Islet precursor cell (in vitro differentiated cells): Measurements from ENCODE around the gene SLC10A6.

Experiments used
- DNase-seq: peaks from one replicate; pipeline ENCODE4 v3.0.0-alpha.2; 2018

SLC10A6 gene

GRCh38 chr4:86846921-86847320, 2.3 kb downstream of the SLC10A6 start:
- DNase-seq: no peak

DNA sequence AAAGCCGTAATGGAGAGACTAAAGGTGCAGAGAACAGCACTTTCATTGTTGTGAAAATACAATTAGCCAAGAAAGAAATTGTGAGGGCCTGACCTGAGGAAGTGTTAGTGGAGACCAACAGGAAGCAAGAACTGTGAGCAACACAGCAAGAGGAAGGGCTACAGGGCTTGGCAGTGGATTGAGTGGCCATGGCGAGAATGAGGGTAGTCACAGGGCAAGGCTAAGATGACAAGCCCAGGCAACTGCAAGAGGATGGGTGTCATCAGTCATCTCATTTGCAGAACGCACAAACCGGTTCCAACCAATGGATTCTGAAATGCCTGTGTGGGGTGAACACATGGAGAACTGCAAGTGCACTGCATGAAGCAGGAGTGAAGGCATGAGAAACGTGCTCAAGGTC, 3.6 kb downstream of the SLC10A6 start:
- no peak for DNase-seq

- DNase-seq: no peak
Observed at GRCh38 chr4:86841309-86841708, 7.9 kb downstream of the SLC10A6 start.

DNA sequence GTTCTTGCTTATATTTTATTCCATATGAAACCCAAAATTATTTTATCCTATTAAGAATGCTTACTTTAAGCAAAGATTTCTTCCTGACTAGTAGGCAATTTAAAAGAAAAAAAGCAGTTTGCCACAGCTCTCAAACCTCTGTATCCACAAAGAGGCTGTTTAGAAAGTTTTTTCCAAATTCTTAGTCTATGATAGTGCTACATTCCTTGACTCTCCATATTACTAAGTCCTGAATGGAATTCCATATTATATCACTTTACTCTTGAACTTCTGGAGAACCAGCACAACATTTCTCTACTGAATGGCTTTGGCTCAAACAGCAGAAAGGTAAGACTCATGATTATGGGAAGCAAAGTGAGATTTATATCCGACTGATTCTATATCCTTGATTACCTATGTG, 8.3 kb downstream of the SLC10A6 start:
- DNase-seq: no peak

DNA sequence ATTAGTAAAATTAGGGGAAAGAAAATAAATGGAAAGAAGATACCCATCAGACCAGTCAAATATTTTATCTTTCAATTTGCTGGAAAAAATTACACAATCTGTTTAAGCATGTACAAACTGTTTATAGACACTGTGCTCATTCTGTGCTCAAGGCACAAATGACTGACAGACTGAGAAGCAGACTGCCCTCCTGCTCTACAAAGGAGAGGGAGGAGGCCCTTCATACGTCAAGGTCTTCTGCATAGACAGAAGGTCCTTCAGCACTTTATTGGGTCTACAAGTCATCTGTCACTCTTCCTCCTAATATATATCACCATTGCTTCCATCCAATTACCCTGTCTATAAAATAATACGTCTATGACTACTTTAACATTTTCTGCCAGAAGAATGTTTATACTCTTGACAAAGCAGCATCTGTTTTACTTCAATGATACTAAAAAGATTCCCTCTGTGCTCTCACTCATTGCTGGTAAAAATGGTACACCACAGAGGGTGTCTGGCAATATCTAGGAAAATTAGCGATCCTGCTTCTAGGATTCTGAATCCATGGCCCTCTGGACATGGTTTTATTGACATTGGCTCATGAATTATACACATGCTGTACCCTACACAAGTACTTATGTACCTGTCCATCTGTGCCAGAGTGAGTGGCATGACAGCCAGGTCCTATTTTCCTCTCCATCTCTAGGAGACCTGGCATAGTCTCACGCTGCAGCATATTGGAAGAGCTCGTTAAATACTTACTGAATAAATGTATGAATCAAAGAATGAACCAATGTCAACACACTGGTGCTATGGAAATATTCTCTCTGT, 11.3 kb downstream of the SLC10A6 start:
- no peak for DNase-seq

DNA sequence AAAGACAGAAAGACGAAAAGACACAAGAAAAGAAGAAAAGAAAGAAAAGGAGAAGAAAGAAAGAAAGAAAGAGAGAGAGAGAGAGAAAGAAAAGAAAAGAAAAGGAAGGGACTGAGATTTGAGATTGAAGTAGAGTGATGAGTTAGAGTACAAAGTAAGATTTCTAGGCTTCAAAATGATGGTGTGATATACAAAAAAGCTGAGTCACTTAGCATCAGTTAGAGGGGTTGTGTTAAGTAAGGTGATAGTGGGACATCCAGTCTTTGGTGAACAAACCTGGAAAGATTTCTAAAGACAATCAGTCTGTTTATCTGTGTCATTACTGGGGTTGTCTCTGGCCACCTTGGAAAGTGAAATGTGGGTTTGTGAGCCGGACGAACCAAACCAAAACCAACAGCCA, 13.5 kb downstream of the SLC10A6 start:
- DNase-seq: no peak

DNA sequence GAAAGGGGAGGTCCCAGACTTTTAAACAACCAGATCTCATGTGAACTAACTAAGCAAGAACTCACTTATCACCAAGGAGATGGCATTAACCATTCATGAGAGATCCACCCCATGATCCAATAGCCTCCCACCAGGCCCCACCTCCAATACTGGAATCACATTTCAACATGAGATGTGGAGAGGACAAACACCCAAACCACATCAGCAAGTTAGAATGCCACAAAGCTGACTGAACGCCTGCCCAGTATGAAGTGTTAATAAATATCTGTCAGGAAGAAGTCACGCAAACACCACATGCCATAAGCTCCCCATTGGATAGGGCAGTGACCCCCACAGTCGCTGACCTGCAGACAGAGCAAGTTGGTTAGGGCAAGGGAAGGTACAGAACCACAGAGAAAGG, 14.3 kb downstream of the SLC10A6 start:
- no peak for DNase-seq

DNA sequence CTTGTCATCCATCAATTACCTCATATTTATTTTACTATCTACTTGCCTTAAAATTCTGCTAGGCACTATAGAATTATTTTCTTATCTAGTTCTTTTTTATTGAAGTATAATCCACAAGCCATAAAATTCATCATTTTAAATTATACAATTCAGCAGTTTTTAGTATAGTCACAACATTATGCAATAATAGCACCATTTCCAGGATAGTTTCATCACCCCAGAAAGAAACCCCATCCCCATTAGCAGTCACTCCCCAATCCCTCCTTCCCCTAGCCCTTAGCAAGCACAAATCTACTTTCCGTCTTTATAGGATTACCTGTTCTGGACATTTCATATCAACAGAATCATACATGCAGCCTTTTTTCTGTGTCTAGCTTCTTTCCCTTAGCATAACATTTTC, 15.6 kb downstream of the SLC10A6 start:
- no peak for DNase-seq

DNA sequence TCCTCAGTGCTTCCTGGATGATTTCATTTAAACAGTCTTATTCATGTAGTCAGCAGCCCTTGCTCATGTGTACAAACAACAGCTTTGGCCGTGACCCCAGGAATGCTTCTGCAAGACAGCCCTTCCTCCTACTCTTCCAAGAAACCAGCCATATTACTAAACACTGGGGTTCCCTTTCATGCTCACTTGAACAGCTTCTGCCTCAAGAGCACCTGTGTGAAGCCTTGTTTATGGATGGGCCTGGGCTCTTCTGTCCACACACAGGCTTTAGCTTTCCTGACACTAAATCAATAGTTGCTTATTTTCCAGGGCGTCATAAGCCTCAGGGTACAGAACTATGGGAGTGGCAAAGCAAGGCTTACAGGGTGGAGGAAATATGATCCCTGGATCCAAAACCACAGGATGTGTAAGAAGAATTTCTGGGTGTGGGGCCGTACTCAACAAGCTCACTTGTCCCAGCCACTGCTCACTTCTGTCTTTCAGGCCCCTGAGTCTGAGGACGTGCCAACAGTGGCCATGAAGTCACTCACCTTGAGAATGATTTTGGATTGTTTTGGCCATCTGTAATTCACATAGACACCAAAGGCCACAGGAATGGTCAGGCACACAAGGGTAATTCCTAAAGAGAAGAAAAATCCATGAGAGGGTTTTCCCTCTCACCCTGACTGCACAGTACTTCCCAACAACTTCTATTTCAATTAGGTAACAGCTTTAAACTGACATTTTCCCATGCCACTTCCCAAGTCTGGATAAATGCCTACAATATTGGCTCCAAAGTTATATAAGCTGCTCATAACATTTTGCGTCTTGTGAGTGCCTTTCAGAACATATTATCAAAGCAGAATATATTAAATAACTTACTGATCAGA, 17.7 kb downstream of the SLC10A6 start:
- peak; percentile 55 for DNase-seq

DNA sequence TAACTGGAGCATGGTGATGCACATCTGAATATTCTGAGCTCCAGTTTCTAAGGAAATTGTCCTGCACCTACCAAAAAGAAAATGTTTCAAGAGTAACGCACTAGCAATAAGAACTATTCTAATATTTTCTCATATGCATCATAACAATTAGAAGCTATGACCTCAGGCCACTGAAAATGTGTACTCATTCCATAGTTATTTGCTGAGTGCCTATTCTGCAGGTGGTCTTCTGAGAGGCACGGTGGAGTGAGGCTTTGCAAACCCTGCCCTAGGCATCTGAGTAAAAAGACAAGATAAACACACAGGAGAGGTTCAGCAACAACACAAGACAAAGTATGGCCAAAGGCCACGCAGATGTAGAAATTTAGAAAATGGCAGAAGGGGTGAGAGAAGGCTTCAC, 23.7 kb downstream of the SLC10A6 start:
- no peak for DNase-seq

DNA sequence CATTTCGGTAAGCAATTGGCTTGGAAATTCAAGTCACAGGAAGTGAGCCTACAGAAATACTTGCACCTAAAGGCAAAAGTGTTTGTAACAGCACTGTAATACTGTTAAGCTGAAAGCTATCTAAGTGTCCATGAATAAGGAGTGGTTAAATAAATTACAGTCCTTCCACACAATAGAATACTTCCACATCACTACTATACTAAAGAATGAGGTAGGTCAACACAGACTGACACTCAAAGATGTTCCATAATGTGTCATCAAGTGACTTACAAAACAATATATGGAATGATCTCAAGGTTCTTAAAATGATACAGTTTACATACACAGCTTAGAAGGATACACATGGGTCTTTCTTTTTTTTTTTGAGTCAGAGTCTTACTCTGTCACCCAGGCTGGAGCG, 27.0 kb downstream of the SLC10A6 start:
- no peak for DNase-seq

DNA sequence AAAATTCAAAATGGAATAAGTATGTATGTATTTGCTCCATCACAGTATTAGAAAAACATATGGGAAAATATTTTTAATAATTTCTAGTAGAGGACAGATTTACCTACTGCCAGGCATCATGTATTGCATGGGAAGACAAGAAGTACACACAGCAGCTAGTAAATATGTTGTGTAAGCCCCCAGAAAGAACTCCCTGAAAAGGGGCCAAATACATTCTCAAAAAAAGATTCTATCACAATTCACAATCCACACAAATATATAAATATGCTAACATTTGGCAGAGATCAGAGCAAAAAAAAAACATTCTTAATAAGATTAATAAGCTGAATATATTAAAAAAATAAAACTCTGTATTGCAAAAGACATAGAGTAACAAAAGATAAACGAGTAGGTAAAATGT, 28.0 kb downstream of the SLC10A6 start:
- no peak for DNase-seq

DNA sequence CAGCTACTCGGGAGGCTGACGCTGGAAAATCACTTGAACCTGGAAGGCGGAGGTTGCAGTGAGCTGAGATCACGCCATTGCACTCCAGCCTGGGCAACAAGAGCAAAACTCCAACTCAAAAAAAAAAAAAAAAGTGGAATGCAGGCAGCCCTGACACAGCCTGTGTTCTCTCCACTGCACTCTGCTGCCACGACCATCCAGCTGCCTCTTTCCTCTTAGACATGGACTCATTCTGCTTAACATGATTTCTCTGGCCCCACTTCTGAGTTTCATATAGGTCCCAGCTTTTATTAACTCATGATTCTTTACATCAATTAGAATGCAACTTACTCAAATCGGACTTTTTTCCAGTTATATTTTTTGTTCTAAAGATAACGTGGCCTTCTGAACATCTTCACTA, 29.6 kb downstream of the SLC10A6 start:
- no peak for DNase-seq

GRCh38 chr4:86818841-86819240, 30.3 kb downstream of the SLC10A6 start:
- no peak for DNase-seq

GRCh38 chr4:86818211-86818610, 31.0 kb downstream of the SLC10A6 start:
- no peak for DNase-seq

- no peak for DNase-seq
Observed at GRCh38 chr4:86816501-86817273, 32.5 kb downstream of the SLC10A6 start.

- DNase-seq: no peak
Observed at GRCh38 chr4:86815653-86816052, 33.5 kb downstream of the SLC10A6 start.

- DNase-seq: no peak
Observed at GRCh38 chr4:86810847-86811246, 38.3 kb downstream of the SLC10A6 start.

DNA sequence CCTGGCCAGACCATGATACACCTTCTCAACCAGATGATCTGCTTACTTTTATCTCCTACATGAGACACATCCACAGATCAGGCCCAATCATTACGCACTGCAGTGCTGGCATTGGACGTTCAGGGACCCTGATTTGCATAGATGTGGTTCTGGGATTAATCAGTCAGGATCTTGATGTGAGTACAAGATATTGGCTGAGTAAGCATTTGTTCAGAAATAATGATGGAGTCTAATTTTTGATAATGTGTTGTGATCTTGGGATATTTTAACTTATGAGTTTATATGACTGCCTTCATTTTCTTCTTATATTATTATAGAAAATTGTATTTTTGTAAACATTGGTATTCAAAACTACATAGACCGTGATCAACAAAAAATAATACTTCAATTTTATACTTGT, 39.4 kb downstream of the SLC10A6 start:
- no peak for DNase-seq

- DNase-seq: peak; percentile 62
Observed at GRCh38 chr4:86791126-86791525, 58.1 kb downstream of the SLC10A6 start.

DNA sequence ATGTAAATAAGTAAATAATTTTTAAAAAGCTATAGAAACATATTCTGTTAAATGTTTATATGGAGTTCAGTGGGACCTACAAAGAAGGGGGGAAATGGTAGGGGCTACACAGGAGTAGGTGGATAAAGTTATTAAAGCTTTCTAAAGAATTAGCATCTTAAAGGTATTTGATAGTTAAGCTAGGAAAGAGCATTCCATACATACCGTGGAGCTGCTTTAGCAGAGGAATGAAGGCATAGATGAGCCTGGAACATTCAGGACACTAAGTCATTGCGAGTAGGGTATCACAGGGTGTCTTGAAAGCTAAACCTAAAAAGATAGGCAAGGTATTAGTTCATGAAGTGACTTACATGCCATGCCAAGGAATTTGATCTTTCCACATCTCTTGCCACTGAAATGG, 60.4 kb downstream of the SLC10A6 start:
- no peak for DNase-seq

DNA sequence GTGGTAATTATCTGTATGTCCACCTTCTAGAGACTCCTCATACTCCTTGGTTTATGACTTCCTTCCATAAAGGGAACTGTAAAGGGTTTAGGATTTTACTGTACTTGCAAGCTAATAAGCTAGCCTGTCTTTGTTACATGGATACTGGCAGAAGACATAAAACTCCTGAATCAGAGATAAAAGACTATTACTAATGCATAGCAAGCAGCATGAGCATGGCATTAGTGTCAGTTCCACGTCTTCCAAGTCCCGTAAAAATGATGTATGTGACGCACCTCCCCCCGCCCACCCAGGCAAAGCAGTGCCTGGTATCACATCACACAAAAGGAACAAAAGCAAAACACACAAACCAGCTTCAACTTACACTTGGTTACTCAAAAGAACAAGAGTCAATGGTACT, 71.0 kb downstream of the SLC10A6 start:
- DNase-seq: peak; percentile 77

DNA sequence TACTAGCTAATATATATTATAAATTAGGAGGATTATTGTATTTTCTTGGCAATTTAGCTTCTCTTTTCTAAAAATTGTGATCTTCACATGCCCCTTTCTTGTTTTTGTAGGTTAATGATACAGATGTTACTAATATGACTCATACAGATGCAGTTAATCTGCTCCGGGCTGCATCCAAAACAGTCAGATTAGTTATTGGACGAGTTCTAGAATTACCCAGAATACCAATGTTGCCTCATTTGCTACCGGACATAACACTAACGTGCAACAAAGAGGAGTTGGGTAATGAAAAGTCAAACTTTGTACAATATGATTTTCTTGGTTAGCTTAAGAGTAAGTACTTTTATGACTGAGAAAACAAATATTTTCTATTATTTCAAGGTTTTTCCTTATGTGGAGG, 74.1 kb downstream of the SLC10A6 start:
- DNase-seq: no peak
